NCI-H460 (cell line): ENCODE data around the gene G6PD. TPM values are rescaled to one million over a fixed set of nuclear protein-coding genes. Genes with fewer than 3 reads are reported as not detected.
A peak's percentile ranks its signal among the peaks of the same experiment; 100 is the strongest.
"Not testable (repeated sequence)": the region's sequence is repeated elsewhere in the genome, so short reads cannot be mapped to it uniquely, and the experiment has no call there.

Experiments used
- DNase-seq: peaks from one replicate; pipeline ENCODE4 v3.0.0-alpha.2; 2016; ENCODE audit warnings: low read depth; ENCODE audit errors: extremely low read depth
- total RNA-seq: library from RNA; depleted of rRNA; stranded (reverse); fragments of >200 nt; shearing (Covaris generic); gene quantifications from 2 replicates; pipeline ENCODE4 v1.2.3, GENCODE V29; 2014

The G6PD gene
- total RNA-seq, 1 experiment from 2014 or later = 378 TPM

- peak; percentile 85 for DNase-seq
Measured at GRCh38 chrX:154515966-154516655, 30.5 kb downstream of the G6PD start, which contains the start of gene FAM3A. TSS of gene FAM3A (minus strand) at chrX:154516232. CDS start at chrX:154515772, 460 bp downstream.

GRCh38 chrX:154515090-154515965 lies 31.3 kb downstream of the G6PD start:
- no peak for DNase-seq

GRCh38 chrX:154513716-154514115 lies 32.9 kb downstream of the G6PD start:
- DNase-seq = no peak

GRCh38 chrX:154512879-154513553 lies 33.6 kb downstream of the G6PD start:
- DNase-seq = no peak

DNA sequence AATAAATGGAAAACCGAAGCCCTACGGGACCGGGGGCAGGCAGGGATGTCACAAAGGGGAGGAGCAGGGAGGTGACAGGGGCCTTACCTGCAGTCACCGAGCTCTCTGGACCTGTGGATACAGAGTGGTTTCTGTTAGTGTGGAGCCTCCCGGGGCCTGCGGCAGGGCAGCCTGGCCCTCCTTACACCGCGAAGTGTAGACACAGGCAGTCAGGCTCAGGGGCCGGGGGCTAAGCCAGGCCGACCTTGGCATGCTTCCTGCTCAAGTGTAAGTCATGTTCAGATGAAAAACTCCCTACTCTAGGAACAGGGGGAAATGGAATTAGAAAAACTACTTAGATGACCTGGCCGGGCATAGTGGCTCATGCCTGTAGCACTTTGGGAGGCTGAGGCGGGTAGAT lies 34.9 kb downstream of the G6PD start:
- no peak for DNase-seq

DNA sequence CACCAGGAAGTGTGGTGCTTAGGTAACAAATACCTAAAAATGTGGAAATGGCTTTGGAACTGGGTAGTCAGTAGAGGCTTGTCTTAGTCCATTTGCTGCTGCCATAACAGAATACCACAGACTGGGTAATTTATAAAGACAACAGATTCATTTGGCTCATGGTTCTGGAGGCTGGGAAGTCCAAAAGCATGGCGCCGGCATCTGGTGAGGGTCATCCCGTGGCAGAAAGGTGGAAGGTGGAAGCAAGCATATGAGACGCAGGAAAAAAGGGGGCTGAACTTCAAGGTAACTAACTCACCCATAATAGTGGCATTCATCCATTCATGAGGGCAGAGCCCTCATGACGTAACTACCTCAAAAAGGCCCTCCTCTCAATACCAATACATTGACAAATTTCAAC lies 37.2 kb downstream of the G6PD start:
- DNase-seq = no peak

DNA sequence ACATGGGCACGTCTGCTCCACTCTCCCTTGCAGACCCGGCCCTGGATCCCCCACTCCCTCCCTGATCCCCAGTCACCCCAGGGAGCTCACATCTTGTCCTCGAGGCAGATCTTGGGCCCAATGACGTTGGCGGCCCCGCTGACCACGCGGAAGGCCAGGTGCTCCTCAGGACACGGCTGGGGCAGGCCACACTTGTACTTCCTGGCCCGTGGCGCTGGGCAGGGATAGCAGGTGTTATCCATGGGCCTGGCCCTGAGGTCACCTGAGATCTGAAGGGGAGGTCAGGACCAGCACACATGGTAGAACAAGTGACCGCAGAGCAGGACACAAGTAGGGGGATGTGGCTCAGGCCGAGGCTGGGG lies 38.3 kb downstream of the G6PD start:
- no peak for DNase-seq

DNA sequence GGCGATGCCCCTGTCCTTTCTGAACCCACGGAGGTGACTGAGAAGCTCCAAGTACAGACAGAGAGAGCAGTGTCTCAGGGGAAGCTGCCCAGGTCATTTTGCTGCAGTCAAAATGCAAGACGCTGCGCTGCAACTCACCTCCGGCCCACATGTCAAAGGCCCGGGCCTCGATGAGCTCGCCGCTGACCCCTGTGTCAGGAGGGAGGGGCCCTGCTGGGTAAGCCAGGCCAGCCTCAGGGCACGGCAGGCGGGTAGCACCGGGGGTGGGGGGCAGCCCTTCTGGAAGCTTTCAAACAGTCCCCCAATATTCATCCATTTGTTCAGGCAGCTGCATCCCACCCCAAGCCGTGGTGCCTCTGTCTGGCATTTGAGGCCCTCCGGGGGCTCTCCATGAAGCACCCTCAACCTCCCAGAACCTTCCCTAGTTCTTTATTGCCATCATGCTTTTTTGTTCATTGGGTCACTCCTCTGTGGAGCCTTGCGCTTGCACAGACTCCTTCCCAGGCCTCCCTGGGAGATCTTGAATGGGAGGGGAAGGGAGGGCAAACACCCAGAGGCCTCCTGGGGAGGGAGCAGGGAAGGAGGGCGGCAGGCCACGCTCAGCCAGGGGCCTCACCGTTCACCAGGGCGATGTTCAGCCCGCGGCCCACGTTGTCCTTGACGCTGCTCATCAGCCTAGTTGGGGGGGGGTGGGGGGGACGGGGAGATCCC lies 38.8 kb downstream of the G6PD start:
- no peak for DNase-seq

DNA sequence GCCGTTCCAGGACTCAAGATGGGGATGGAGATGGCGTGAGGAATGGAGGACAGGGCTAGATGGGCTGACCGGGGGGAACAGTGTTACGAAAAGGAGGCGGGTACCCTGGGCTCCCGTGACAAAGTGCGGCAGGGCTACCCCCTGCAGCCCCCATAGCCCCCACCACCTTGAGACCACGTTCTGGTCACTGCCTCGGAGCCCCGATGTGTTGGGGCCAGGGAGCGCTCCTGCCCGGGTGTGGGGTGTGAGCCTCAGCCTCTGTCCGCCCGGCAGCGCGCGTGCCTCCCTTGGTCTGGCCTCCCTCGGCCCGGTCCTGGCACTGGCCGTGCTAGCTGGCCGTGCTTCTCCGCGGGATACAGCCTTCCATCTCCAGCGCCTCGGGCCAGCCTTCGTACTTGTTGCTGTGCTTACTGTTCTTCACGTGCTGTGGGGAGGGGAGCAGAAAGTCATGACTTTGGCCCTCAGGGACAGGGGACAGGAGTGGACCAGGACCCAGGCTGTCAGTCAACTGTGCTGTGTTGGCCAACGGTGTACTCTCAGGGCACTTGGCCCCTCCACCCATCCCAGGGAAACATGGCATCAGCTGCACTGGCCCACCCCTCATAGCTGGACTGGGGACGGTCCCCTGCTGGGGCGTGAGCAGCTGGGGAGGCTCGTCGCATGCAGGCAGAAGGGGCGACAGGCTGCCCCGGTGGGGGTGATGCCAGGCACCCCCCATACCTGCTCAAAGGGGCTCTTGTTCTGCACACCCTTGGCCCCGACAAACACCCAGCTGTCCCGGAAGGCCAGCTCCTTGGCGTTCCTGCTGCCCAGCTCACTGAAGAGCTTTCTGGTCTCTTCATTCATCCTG lies 39.9 kb downstream of the G6PD start:
- DNase-seq = no peak

DNA sequence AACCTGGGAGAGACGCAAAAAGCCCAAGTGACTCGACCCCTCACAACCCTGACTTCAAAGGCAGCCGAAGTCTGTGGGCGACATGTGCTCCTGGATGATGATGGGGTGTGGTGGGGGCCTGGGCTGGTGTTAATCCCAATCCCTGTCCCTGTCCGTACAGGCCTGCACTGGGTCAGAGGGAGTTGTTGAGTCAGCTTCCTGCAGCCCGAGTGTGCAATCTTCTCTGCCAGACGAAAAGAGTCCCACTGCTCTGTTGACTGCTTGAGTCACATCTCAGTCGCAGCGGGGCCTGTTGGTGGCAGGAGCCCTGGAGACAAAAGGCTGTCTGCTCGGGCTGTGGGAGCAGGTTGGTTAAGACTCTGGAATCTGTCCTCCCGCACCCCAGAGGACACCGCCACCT lies 40.9 kb downstream of the G6PD start:
- DNase-seq = no peak

GRCh38 chrX:154502989-154503388 lies 43.7 kb downstream of the G6PD start:
- no peak for DNase-seq

GRCh38 chrX:154502098-154502497 lies 44.5 kb downstream of the G6PD start:
- DNase-seq = no peak

DNA sequence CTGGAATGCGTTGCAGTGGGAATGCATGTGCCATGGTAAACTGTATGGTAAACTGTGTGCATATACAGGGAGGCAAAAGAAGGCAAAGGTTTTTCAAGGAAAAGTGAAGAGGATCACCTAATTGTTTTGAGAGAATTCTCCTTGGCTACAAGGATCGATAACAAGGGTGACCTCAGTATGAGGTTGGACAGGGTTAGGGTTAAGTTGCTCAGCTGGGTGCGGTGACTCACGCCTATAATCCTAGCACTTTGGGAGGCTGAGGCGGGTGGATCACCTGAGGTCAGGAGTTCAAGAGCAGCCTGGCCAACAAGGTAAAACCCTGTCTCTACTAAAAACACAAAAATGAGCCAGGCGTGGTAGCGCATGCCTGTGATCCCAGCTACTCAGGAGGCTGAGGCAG lies 45.2 kb downstream of the G6PD start:
- DNase-seq = not testable (repeated sequence)

DNA sequence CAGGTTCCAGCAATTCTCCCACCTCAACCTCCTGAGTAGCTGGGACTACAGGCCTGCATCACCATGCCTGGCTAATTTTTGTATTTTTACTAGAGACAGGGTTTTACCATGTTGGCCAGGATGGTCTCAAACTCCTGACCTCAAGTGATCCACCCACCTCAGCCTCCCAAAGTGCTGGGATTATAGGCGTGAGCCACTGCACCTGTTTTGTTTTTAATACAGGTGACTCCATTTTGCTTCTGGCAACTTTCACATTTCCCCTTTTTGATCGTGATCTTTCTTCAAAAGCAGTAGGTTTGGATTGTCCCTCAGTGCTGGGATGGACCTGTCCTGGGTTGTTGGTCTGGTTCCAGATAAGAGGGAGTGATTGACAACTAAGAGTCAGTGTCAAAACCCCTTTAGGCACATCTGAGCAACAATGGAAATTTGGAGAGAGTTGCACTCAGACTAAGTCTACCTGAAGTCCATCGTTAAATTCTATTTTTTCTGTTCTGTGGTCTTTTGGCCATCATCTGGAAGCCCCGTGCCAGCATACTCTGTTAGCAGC lies 50.0 kb downstream of the G6PD start:
- not testable (repeated sequence) for DNase-seq

- no peak for DNase-seq
Measured at GRCh38 chrX:154495472-154495922, 51.1 kb downstream of the G6PD start.

DNA sequence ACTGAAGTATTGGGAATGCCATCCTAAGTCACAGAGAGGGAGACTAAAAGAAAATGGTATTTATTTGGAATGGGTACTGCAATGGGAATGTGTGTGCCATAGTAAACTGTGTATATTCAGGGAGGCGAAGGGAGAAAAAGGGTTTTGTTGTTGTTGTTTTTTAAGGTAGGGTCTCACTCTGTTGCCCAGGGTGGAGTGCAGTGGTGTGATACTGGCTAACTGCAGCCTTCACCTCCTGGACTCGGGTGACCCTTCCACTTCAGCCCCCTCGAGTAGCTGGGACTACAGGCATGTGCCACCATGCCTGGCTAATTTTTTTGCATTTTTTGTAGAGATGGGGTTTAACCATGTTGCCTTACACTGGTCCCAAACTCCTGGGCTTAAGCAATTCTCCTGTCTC lies 51.9 kb downstream of the G6PD start:
- DNase-seq = no peak

DNA sequence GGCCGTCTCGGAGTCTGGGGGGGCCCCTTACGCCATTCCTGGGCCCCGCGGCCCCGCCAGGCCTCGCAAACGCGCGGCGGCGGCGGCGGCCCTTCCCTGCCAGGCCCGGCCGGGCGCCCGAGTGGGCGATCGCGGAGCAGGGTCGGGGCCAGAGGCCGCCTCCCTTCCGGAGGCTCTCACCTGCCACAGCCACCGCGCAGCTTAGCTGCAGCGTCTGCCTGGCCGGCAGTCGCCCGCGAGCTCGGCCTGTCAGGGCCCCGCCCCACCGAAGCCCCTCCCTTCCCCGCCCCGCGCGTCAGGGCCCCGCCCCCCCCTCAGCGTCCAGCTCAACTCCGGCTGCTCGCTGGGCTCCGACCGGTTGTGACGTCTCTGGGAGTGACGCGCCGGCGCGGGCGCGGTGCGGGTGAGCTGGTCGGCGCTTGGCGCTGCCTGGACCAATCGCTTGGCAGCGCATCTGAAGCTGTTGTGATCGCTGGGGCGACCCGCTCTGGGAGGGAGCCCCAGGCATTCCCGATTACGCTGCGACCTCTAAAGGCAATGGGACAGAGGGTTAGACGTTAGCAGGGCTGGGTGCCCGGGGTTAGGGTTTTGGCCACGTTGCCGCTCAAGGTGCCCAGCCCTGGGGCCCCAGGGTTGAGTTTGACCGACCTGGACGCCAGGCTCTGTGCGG lies 56.1 kb downstream of the G6PD start, which contains the start of gene SLC10A3:
Gene SLC10A3, minus strand, starts transcription at position 216 of the 670 bp plus-strand sequence. CDS start 1,689 bp downstream, outside the sequence.
- peak; percentile 94 for DNase-seq

DNA sequence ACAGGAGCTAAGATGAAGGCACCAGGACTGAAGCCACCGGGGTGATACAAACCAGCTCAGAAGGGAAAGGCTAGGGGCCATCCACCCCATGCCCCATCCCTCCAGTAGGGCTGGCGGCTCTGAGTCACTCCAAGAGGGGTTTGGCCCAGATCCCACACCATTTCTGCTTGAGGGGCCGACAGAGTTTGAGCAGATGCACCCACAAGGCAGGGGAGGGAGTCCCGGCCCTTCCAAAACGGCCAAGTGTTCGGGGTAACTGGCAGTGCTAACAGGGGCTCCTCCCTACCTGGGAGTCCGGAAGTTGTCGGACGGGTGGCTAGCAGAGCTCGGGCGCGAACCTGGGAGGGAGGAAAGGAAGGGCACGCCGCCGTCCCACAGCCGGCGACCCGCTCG lies 56.6 kb downstream of the G6PD start:
- DNase-seq = no peak

DNA sequence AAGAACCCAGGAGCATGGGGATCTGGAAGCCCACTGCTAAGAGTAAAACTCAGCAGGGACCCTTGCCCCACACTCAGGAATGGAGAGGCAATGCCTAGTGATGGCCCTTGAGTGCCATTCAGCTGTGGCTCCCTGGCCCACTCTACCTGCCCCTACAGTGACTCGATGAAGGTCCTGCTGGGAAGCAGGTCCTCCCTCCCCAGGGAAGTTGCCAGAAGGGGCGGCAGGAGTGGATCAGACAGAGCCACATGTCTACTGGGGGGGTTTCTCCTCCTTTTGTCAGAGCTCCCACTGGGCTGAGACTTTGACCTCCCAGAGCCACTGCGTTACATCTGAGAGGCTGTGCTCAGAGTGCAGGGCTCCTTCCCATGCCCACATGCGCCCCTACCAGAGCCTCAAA lies 57.5 kb downstream of the G6PD start:
- no peak for DNase-seq
